ENCODE data around the gene DNM3.
A peak's percentile ranks its signal among the peaks of the same experiment; 100 is the strongest.
"Not testable (repeated sequence)": the region's sequence is repeated elsewhere in the genome, so short reads cannot be mapped to it uniquely, and the experiment has no call there.

Gene DNM3

GRCh38 chr1:172024944-172025738 lies 183.8 kb downstream of the DNM3 start:
- not testable (repeated sequence) for H3K4me1 Mint-ChIP-seq, ATAC-seq
- H3K27me3 Mint-ChIP-seq, result peaks cover 12% of the 10 kb centered on the region

GRCh38 chr1:172040466-172040865 lies 199.2 kb downstream of the DNM3 start:
- DNase-seq, result no peak
- no peaks in the 10 kb centered on the region for H3K27me3 Mint-ChIP-seq
- no peak for ATAC-seq
- peaks cover 9% of the 10 kb centered on the region for H3K4me1 Mint-ChIP-seq
- H3K27ac Mint-ChIP-seq, result peak overlapping the region in 1 of 2 donors; percentile 68
- H3K4me3 Mint-ChIP-seq, result no peak overlapping the region
- peaks cover 6 to 9% of the 10 kb centered on the region in 2 donors for H3K9me3 Mint-ChIP-seq

More at GRCh38 chr1:172024944-172025738, 183.8 kb downstream of the DNM3 start:
- H3K9me3 Mint-ChIP-seq, H3K4me3 Mint-ChIP-seq, DNase-seq, H3K27ac Mint-ChIP-seq: not testable (repeated sequence)

DNA sequence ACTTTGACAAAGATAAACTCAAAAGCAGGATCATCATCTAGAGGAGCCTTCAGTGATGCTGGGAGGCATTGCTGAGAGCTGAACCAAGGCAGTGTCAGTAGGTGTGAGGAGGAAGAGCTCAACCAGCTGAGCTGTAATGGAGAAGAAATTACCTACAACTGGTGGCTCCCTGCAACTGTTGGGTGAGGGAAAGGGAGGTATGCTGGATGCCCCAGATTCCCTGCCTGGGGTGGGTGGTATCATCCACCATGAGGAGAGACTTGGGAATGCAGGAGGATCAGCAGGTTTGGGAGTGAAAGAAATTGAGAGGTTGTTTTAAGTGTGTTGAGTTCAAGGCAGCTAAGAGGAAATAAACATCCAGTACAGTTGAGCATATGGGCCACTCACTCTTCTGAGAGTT lies 199.8 kb downstream of the DNM3 start:
- Mint-ChIP-seq H3K4me1 (peaks cover 9% of the 10 kb centered on the region), H3K9me3 (peaks cover 5 to 9% of the 10 kb centered on the region in 2 donors), H3K4me3 (no peak overlapping the region), H3K27ac (peak overlapping the region in 1 of 2 donors; percentile 34), H3K27me3 (no peaks in the 10 kb centered on the region)
- ATAC-seq (no peak), DNase-seq (no peak)

DNA sequence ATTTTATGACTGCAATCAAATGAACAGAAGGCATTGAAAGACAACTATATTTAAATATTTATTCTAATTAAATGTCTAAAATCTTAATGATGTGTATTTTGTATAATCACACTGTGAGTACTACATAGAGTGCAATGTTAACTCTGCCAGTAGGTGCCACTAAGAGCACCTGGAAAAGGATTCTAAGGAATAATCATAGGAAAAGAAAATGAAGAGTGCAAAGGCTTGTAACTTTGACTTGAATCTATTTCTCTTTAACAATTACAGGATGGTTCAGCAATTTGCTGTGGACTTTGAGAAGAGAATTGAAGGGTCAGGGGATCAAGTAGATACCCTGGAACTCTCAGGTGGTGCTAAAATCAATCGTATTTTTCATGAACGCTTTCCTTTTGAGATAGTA lies 200.4 kb downstream of the DNM3 start:
- ATAC-seq (no peak), DNase-seq (no peak)
- H3K4me3 Mint-ChIP-seq, result no peak overlapping the region
- no peak overlapping the region for H3K27ac Mint-ChIP-seq
- H3K4me1 Mint-ChIP-seq, result peaks cover 9% of the 10 kb centered on the region
- no peaks in the 10 kb centered on the region for H3K27me3 Mint-ChIP-seq
- peaks cover 5 to 9% of the 10 kb centered on the region in 2 donors for H3K9me3 Mint-ChIP-seq

- ATAC-seq, result no peak
- no peaks in the 10 kb centered on the region for H3K27me3 Mint-ChIP-seq
- H3K4me1 Mint-ChIP-seq, result peaks cover 9% of the 10 kb centered on the region
- no peak overlapping the region for H3K27ac Mint-ChIP-seq
- no peak overlapping the region for H3K4me3 Mint-ChIP-seq
- no peak for DNase-seq
- peaks cover 5 to 9% of the 10 kb centered on the region in 2 donors for H3K9me3 Mint-ChIP-seq
These were observed 202.6 kb downstream of the DNM3 start for GRCh38 chr1:172043900-172044299.

GRCh38 chr1:172051898-172052297 lies 210.6 kb downstream of the DNM3 start:
- ATAC-seq, result no peak
- H3K27ac Mint-ChIP-seq, result no peak overlapping the region
- H3K4me1 Mint-ChIP-seq, result no peaks in the 10 kb centered on the region
- H3K27me3 Mint-ChIP-seq, result no peaks in the 10 kb centered on the region
- no peak for DNase-seq
- no peaks in the 10 kb centered on the region for H3K9me3 Mint-ChIP-seq
- H3K4me3 Mint-ChIP-seq, result no peak overlapping the region

DNA sequence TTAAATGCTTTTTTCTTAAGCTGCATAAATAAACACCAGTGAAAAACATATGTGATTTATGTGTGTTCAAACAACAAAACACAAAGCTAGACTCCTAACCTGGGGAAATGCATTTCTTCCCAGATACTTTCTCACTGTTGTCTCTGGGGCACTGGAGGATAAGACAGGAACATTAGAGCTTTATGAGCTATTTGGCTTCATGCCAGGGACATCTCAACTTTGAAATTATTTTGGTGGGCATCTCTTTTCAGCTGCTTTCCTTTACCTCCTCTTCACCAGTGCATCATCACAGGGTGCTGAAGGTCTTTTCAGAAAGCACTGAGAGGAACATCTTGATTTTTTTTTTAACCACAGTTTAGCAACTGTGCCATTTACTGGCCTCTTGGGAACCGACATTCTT lies 212.9 kb downstream of the DNM3 start:
- H3K9me3 Mint-ChIP-seq, result peaks cover 0 to 8% of the 10 kb centered on the region in 2 donors
- H3K27me3 Mint-ChIP-seq, result no peaks in the 10 kb centered on the region
- H3K4me1 Mint-ChIP-seq, result no peaks in the 10 kb centered on the region
- no peak for DNase-seq
- no peak overlapping the region for H3K4me3 Mint-ChIP-seq
- no peak for ATAC-seq
- H3K27ac Mint-ChIP-seq, result no peak overlapping the region

DNA sequence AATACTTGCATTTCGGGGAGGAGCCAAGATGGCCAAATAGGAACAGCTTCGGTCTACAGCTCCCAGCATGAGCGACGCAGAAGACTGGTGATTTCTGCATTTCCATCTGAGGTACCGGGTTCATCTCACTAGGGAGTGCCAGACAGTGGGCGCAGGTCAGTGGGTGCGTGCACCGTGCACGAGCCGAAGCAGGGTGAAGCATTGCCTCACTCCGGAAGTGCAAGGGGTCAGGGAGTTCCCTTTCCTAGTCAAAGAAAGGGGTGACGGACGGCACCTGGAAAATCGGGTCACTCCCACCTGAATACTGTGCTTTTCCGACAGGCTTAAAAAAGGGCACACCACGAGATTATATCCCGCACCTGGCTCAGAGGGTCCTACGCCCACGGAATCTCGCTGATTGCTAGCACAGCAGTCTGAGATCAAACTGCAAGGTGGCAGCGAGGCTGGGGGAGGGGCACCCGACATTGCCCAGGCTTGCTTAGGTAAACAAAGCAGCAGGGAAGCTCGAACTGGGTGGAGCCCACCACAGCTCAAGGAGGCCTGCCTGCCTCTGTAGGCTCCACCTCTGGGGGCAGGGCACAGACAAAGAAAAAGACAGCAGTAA lies 214.6 kb downstream of the DNM3 start:
- not testable (repeated sequence) for H3K4me3 Mint-ChIP-seq, H3K4me1 Mint-ChIP-seq, H3K27me3 Mint-ChIP-seq, H3K27ac Mint-ChIP-seq, H3K9me3 Mint-ChIP-seq, ATAC-seq, DNase-seq

- no peaks in the 10 kb centered on the region for H3K9me3 Mint-ChIP-seq
These were observed 227.0 kb downstream of the DNM3 start for GRCh38 chr1:172068334-172068733.

GRCh38 chr1:172069051-172069450 lies 227.8 kb downstream of the DNM3 start:
- no peak overlapping the region for H3K27ac Mint-ChIP-seq
- ATAC-seq (no peak), DNase-seq (no peak)
- H3K27me3 Mint-ChIP-seq, result no peaks in the 10 kb centered on the region
- H3K4me1 Mint-ChIP-seq, result peaks cover 5% of the 10 kb centered on the region
- no peaks in the 10 kb centered on the region for H3K9me3 Mint-ChIP-seq
- H3K4me3 Mint-ChIP-seq, result no peak overlapping the region

More at GRCh38 chr1:172068334-172068733, 227.0 kb downstream of the DNM3 start:
- no peak for DNase-seq
- no peaks in the 10 kb centered on the region for H3K27me3 Mint-ChIP-seq
- no peak overlapping the region for H3K27ac Mint-ChIP-seq
- peaks cover 5% of the 10 kb centered on the region for H3K4me1 Mint-ChIP-seq
- ATAC-seq, result no peak
- no peak overlapping the region for H3K4me3 Mint-ChIP-seq

DNA sequence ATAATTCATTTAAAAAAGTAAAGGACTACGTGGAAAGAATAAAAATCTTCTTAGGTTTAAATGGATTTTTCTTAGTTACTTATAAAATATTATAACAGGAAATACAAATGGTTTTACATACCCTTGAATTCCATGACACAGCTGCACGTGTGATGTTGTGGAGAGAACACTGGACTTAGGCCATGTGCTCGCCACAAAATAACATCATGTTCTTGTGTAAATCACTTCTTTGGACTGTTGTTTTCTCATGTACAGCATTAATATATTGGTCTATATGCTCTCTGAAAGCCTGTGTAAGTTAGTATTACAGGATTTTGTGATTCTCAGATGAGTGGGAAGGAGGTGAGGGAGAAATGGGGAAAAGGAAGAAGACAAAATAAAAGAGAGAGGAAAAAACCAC lies 228.2 kb downstream of the DNM3 start:
- ATAC-seq, result no peak
- no peak overlapping the region for H3K4me3 Mint-ChIP-seq
- H3K9me3 Mint-ChIP-seq, result no peaks in the 10 kb centered on the region
- H3K27ac Mint-ChIP-seq, result peak overlapping the region; percentile 2 to 8
- peaks cover 5% of the 10 kb centered on the region for H3K4me1 Mint-ChIP-seq
- no peak for DNase-seq
- H3K27me3 Mint-ChIP-seq, result no peaks in the 10 kb centered on the region

DNA sequence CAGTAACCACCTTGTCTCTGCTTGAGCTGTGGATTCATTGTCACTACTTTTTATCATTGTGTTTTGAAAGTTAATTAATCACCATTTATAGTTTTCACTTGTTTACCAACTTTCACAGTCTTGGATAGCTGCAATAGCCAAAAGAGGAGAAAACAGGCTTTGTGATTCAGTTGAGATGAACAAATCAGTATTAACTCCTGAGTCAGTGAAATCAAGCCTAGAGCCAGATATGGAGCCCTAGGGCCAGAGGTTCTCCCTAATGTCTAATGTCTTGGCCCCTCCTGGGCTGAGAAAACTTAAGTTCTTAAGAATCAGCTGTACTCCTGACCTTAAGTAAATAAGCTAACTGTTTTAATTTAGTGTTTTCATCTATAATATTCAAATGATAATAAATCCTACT lies 228.8 kb downstream of the DNM3 start:
- Mint-ChIP-seq H3K27ac (no peak overlapping the region), H3K4me3 (no peak overlapping the region)
- DNase-seq, result no peak

DNA sequence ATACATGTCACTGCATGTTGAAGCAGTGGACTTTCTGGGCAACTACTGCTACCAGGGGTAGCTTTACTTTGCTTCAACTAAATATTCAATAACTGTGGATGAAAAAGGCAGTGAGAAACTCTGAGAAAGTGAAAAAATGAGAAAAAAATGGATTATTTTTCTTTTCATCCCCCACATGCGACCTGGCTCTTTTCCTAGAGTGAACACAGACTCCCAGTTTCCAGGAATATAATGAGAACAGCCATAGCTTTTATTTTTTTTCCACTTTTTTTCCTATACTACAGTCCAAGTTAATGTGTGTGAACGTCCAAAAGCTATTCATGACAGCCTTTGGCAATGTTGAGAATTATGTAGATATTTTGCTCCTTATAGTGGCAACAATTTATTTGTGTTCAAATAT lies 230.4 kb downstream of the DNM3 start:
- DNase-seq, result no peak
- H3K4me1 Mint-ChIP-seq, result peaks cover 5% of the 10 kb centered on the region
- H3K4me3 Mint-ChIP-seq, result no peak overlapping the region
- no peaks in the 10 kb centered on the region for H3K27me3 Mint-ChIP-seq
- H3K27ac Mint-ChIP-seq, result no peak overlapping the region
- no peak for ATAC-seq
- H3K9me3 Mint-ChIP-seq, result no peaks in the 10 kb centered on the region

More for the DNA sequence above, 228.8 kb downstream of the DNM3 start:
- no peaks in the 10 kb centered on the region for H3K9me3 Mint-ChIP-seq
- H3K4me1 Mint-ChIP-seq, result peaks cover 5% of the 10 kb centered on the region
- no peaks in the 10 kb centered on the region for H3K27me3 Mint-ChIP-seq
- ATAC-seq, result no peak

GRCh38 chr1:172079859-172080258 lies 238.6 kb downstream of the DNM3 start:
- not testable (repeated sequence) for H3K4me3 Mint-ChIP-seq, H3K9me3 Mint-ChIP-seq, ATAC-seq

GRCh38 chr1:172083191-172083590 lies 241.9 kb downstream of the DNM3 start:
- H3K9me3 Mint-ChIP-seq, result no peaks in the 10 kb centered on the region
- H3K4me1 Mint-ChIP-seq, result no peaks in the 10 kb centered on the region

More at GRCh38 chr1:172079859-172080258, 238.6 kb downstream of the DNM3 start:
- H3K27ac Mint-ChIP-seq, H3K4me1 Mint-ChIP-seq, DNase-seq, H3K27me3 Mint-ChIP-seq: not testable (repeated sequence)

GRCh38 chr1:172084876-172085275 lies 243.6 kb downstream of the DNM3 start:
- no peaks in the 10 kb centered on the region for H3K9me3 Mint-ChIP-seq
- H3K27me3 Mint-ChIP-seq, result no peaks in the 10 kb centered on the region

More at GRCh38 chr1:172083191-172083590, 241.9 kb downstream of the DNM3 start:
- Mint-ChIP-seq H3K27ac (no peak overlapping the region), H3K4me3 (no peak overlapping the region), H3K27me3 (no peaks in the 10 kb centered on the region)
- DNase-seq (no peak), ATAC-seq (no peak)

More at GRCh38 chr1:172084876-172085275, 243.6 kb downstream of the DNM3 start:
- DNase-seq, result no peak
- no peak for ATAC-seq
- H3K27ac Mint-ChIP-seq, result no peak overlapping the region
- H3K4me1 Mint-ChIP-seq, result peaks cover under 1% of the 10 kb centered on the region
- no peak overlapping the region for H3K4me3 Mint-ChIP-seq

Data from stimulated activated naive CD8-positive, alpha-beta T cell treated with anti-CD3 and anti-CD28 coated beads, Interleukin-15, amount 100 ng/mL, for 72 hours (primary cell).